ENCODE measurements around the gene PNPLA1.

- TF ChIP-seq REST (IDR thresholded peaks at IDR 0.05; ENCODE audit: insufficient read depth in 1 of 2, low read depth in 2 of 2, low read length in 2 of 2) (no peak), POLR2AphosphoS5 (IDR thresholded peaks at IDR 0.05; ENCODE audit: low read depth, low read length) (no peak)
Observed at GRCh38 chr6:36243562-36244212, 26.2 kb upstream of the PNPLA1 start.

All from PFSK-1 (cell line).